CD8-positive, alpha-beta memory T cell (primary cell): ENCODE results near the gene TGM3. TPM values are rescaled to one million over a fixed set of nuclear protein-coding genes. Genes with fewer than 3 reads are reported as not detected.

Experiments
- CTCF ChIA-PET: fragments of 350-600 bp; sonication (Branson Sonifier 250); formaldehyde crosslinking; loops from one replicate; lab custom pipeline; 2021; ENCODE audit warnings: antibody characterized with exemption; lab: Charles Lee
- POLR2A ChIA-PET: fragments of 350-600 bp; sonication (Branson Sonifier 250); formaldehyde crosslinking; loops from one replicate; lab custom pipeline; 2021; ENCODE audit warnings: antibody characterized with exemption; lab: Charles Lee
- DNase-seq, 5 donors: peaks; one replicate each; pipeline versions ENCODE4 v3.0.0 to v3.0.0-alpha.2; 2020 to 2022; ENCODE audit warnings: mixed read lengths in 1 of 5
- H3K27ac ChIP-seq: one replicate; pipeline ENCODE4 v1.7.0; 2013; ENCODE audit warnings: low read depth, mild to moderate bottlenecking, low read length, moderate library complexity
- H3K27me3 ChIP-seq: 2 replicates; pipeline ENCODE4 v1.7.0; 2013; ENCODE audit warnings: low read length, mild to moderate bottlenecking; ENCODE audit not compliant: insufficient read depth, poor library complexity, severe bottlenecking
- H3K36me3 ChIP-seq: 2 replicates; pipeline ENCODE4 v1.7.0; 2013; ENCODE audit warnings: mild to moderate bottlenecking, low read length, moderate library complexity; ENCODE audit not compliant: insufficient read depth
- H3K4me1 ChIP-seq: 2 replicates; pipeline ENCODE4 v1.7.0; 2013; ENCODE audit warnings: mild to moderate bottlenecking, low read length, moderate library complexity; ENCODE audit not compliant: insufficient read depth
- H3K4me3 ChIP-seq: 2 replicates; pipeline ENCODE4 v1.7.0; 2013; ENCODE audit warnings: mild to moderate bottlenecking, low read length
- H3K9me3 ChIP-seq: 2 replicates; pipeline ENCODE4 v1.7.0; 2013; ENCODE audit warnings: mild to moderate bottlenecking, low read length
- H3K27ac Mint-ChIP-seq, 8 donors: one replicate each; pipeline ENCODE4 v1.8.0; 2020 to 2021; ENCODE audit warnings: mixed read lengths in 8 of 8, mild to moderate bottlenecking in 6 of 8, inconsistent platforms in 3 of 8, moderate library complexity in 3 of 8
- H3K27me3 Mint-ChIP-seq, 2 donors: one replicate each; pipeline ENCODE4 v1.8.0; 2020 to 2021; ENCODE audit warnings: mixed read lengths in 2 of 2, mild to moderate bottlenecking in 1 of 2, moderate library complexity in 1 of 2
- H3K36me3 Mint-ChIP-seq, 3 donors: one replicate each; pipeline ENCODE4 v1.8.0; 2020 to 2021; ENCODE audit warnings: mixed read lengths in 3 of 3, inconsistent platforms in 1 of 3, mild to moderate bottlenecking in 1 of 3
- H3K4me1 Mint-ChIP-seq, 3 donors: one replicate each; pipeline ENCODE4 v1.8.0; 2020 to 2021; ENCODE audit warnings: mixed read lengths in 3 of 3, inconsistent platforms in 1 of 3, mild to moderate bottlenecking in 1 of 3
- H3K4me3 Mint-ChIP-seq, 7 donors: one replicate each; pipeline ENCODE4 v1.8.0; 2020 to 2021; ENCODE audit warnings: mixed read lengths in 7 of 7, mild to moderate bottlenecking in 6 of 7, moderate library complexity in 4 of 7, inconsistent platforms in 2 of 7
- H3K9me3 Mint-ChIP-seq, 5 donors: one replicate each; pipeline ENCODE4 v1.8.0; 2020 to 2022; ENCODE audit warnings: mixed read lengths in 5 of 5, mild to moderate bottlenecking in 3 of 5, moderate library complexity in 2 of 5, inconsistent platforms in 1 of 5
- polyA plus RNA-seq: library from polyadenylated mRNA; unstranded; fragments of 300-500 nt; fragmentation: Illumina TruSeq; gene quantifications from one replicate; pipeline ENCODE4 v1.2.3, GENCODE V29; 2021
- total RNA-seq, 2 experiments: library from RNA; stranded (reverse); gene quantifications; one replicate each; pipeline ENCODE4 v1.2.3, GENCODE V29; 2021

Gene TGM3
- total and polyA plus RNA-seq, 3 experiments from 2014 or later = not detected

- Mint-ChIP-seq H3K27me3 (peaks cover 4 to 26% of the 10 kb centered on the region in 2 donors), H3K4me1 (no peaks in the 10 kb centered on the region), H3K27ac (no peak overlapping the region), H3K4me3 (no peak overlapping the region), H3K36me3 (no peaks in the 10 kb centered on the region), H3K9me3 (no peaks in the 10 kb centered on the region)
- Histone ChIP-seq H3K27ac (no peak overlapping the region), H3K4me3 (no peak overlapping the region), H3K9me3 (no peaks in the 10 kb centered on the region), H3K36me3 (no peaks in the 10 kb centered on the region), H3K4me1 (no peaks in the 10 kb centered on the region), H3K27me3 (no peaks in the 10 kb centered on the region)
- ChIA-PET CTCF (no interaction called here), POLR2A (no interaction called here)
- no peak for DNase-seq
Measured at GRCh38 chr20:2303673-2304072, 7.9 kb downstream of the TGM3 start.

DNA sequence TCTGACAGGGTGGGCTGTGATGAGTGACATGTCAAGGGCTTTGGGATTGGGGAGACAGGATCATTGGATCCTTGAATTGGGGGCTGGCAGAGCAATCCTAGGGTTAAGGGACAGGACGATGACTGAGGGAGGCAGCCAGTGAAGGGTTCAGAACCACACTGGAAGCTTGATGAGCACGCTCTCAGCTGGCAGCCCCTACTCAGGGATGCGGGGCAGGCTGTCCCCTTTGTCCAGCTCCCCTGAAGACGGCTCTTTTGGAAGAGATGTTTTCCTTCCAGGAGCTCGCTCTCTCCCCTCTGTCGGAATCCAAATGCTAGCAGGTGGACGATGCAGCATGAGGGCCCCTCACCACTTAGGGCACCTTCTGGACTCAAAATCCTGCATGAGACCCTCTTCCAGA lies 8.4 kb downstream of the TGM3 start:
- no peaks in the 10 kb centered on the region for H3K9me3 ChIP-seq
- Mint-ChIP-seq H3K9me3 (no peaks in the 10 kb centered on the region), H3K27ac (no peak overlapping the region), H3K36me3 (no peaks in the 10 kb centered on the region), H3K4me3 (no peak overlapping the region), H3K27me3 (peaks cover 3 to 23% of the 10 kb centered on the region in 2 donors), H3K4me1 (no peaks in the 10 kb centered on the region)
- CTCF ChIA-PET = no interaction called here
- H3K27ac ChIP-seq = no peak overlapping the region
- H3K36me3 ChIP-seq = no peaks in the 10 kb centered on the region
- POLR2A ChIA-PET = no interaction called here
- H3K4me3 ChIP-seq = no peak overlapping the region
- DNase-seq = no peak
- no peaks in the 10 kb centered on the region for H3K4me1 ChIP-seq
- H3K27me3 ChIP-seq = no peaks in the 10 kb centered on the region

DNA sequence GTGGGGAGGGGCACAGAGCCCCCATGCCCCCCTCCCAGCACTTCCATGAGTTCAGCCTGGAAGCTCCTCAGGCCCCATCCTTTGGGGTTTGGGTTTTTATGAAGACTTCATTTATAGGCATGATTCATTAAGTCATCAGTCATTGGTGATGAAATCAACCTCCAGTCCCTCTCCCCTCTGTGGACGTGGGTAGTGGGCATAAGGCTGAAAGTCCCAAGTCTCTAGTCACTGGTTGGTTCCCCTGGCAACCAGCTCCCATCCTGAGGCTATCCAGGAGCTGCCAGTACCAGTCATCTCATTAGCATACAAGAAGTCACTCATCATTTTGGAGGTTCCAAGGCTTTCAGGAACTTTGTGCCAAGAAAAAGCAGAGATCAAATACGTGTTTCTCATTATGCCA lies 9.2 kb downstream of the TGM3 start:
- ChIA-PET CTCF (no interaction called here), POLR2A (no interaction called here)
- DNase-seq = no peak
- Histone ChIP-seq H3K4me3 (no peak overlapping the region), H3K9me3 (no peaks in the 10 kb centered on the region), H3K27me3 (no peaks in the 10 kb centered on the region), H3K27ac (no peak overlapping the region), H3K4me1 (no peaks in the 10 kb centered on the region), H3K36me3 (no peaks in the 10 kb centered on the region)
- no peaks in the 10 kb centered on the region for H3K9me3 Mint-ChIP-seq
- no peaks in the 10 kb centered on the region for H3K4me1 Mint-ChIP-seq
- no peaks in the 10 kb centered on the region for H3K36me3 Mint-ChIP-seq
- no peak overlapping the region for H3K27ac Mint-ChIP-seq
- H3K27me3 Mint-ChIP-seq = peaks cover 3 to 25% of the 10 kb centered on the region in 2 donors
- no peak overlapping the region for H3K4me3 Mint-ChIP-seq

DNA sequence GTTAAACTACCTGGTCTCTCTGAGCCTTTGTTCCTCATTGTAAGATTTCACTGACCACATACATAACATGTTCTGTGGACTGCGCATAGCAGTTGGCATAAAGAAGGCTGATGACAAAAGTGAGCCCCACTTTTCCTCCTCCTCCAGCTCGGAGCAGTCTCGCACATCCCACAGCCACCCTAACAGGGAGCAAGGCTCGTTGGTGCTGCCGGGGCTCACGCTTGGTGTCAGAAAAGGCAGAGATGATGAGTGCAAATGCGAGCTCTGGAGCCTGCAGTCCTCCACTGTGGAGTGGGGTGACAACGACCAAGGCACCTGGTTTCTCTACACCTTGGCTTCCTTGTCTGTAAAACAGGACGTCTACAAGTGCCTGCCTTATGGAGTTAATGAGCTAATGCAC lies 9.7 kb downstream of the TGM3 start:
- H3K9me3 ChIP-seq = no peaks in the 10 kb centered on the region
- H3K27ac ChIP-seq = no peak overlapping the region
- ChIA-PET CTCF (no interaction called here), POLR2A (no interaction called here)
- Mint-ChIP-seq H3K4me3 (no peak overlapping the region), H3K9me3 (no peaks in the 10 kb centered on the region), H3K36me3 (no peaks in the 10 kb centered on the region), H3K4me1 (no peaks in the 10 kb centered on the region), H3K27ac (no peak overlapping the region), H3K27me3 (peaks cover 2 to 25% of the 10 kb centered on the region in 2 donors)
- no peak for DNase-seq
- no peaks in the 10 kb centered on the region for H3K27me3 ChIP-seq
- no peaks in the 10 kb centered on the region for H3K36me3 ChIP-seq
- no peak overlapping the region for H3K4me3 ChIP-seq
- H3K4me1 ChIP-seq = no peaks in the 10 kb centered on the region

GRCh38 chr20:2305946-2306345 lies 10.1 kb downstream of the TGM3 start:
- ChIA-PET CTCF (no interaction called here), POLR2A (no interaction called here)
- no peaks in the 10 kb centered on the region for H3K9me3 Mint-ChIP-seq
- Histone ChIP-seq H3K36me3 (no peaks in the 10 kb centered on the region), H3K27ac (no peak overlapping the region), H3K27me3 (no peaks in the 10 kb centered on the region), H3K4me3 (no peak overlapping the region), H3K4me1 (no peaks in the 10 kb centered on the region), H3K9me3 (no peaks in the 10 kb centered on the region)
- H3K27me3 Mint-ChIP-seq = peaks cover 2 to 23% of the 10 kb centered on the region in 2 donors
- H3K4me1 Mint-ChIP-seq = no peaks in the 10 kb centered on the region
- no peaks in the 10 kb centered on the region for H3K36me3 Mint-ChIP-seq
- H3K27ac Mint-ChIP-seq = no peak overlapping the region
- DNase-seq = no peak
- H3K4me3 Mint-ChIP-seq = no peak overlapping the region

GRCh38 chr20:2307136-2307535 lies 11.3 kb downstream of the TGM3 start:
- Mint-ChIP-seq H3K4me1 (no peaks in the 10 kb centered on the region), H3K27me3 (peaks cover 2 to 23% of the 10 kb centered on the region in 2 donors), H3K27ac (no peak overlapping the region), H3K9me3 (no peaks in the 10 kb centered on the region), H3K4me3 (no peak overlapping the region), H3K36me3 (no peaks in the 10 kb centered on the region)
- POLR2A ChIA-PET = no interaction called here
- no peak for DNase-seq
- H3K27me3 ChIP-seq = no peaks in the 10 kb centered on the region
- H3K4me3 ChIP-seq = no peak overlapping the region
- CTCF ChIA-PET = no interaction called here
- H3K36me3 ChIP-seq = no peaks in the 10 kb centered on the region
- no peak overlapping the region for H3K27ac ChIP-seq
- H3K4me1 ChIP-seq = no peaks in the 10 kb centered on the region
- no peaks in the 10 kb centered on the region for H3K9me3 ChIP-seq

DNA sequence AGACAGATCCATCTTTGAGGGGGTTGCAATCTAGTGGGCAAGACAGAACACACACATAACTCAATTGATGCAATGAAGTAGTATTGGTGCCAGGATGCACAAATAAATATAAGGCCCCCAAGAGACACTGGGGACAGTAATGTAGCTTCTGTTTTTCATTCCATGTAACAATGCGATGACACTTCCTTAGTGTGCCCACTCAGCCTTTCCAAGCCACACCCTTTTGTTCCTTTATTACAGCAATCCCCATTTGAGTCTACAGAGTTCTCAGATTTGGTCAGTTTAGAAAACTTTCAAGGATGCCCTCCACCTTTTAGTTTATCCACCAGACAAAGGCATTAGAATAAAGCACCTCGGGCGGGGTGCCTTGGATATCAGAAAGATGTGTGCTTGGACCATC lies 15.5 kb downstream of the TGM3 start:
- no peaks in the 10 kb centered on the region for H3K27me3 ChIP-seq
- no peak for DNase-seq
- no peaks in the 10 kb centered on the region for H3K9me3 Mint-ChIP-seq
- H3K4me1 Mint-ChIP-seq = no peaks in the 10 kb centered on the region
- H3K4me1 ChIP-seq = no peaks in the 10 kb centered on the region
- H3K9me3 ChIP-seq = no peaks in the 10 kb centered on the region
- H3K36me3 ChIP-seq = no peaks in the 10 kb centered on the region
- H3K4me3 Mint-ChIP-seq = no peak overlapping the region
- H3K36me3 Mint-ChIP-seq = no peaks in the 10 kb centered on the region
- H3K27ac Mint-ChIP-seq = no peak overlapping the region
- H3K4me3 ChIP-seq = no peak overlapping the region
- peaks cover 4 to 15% of the 10 kb centered on the region in 2 donors for H3K27me3 Mint-ChIP-seq
- H3K27ac ChIP-seq = no peak overlapping the region
- ChIA-PET POLR2A (no interaction called here), CTCF (no interaction called here)

DNA sequence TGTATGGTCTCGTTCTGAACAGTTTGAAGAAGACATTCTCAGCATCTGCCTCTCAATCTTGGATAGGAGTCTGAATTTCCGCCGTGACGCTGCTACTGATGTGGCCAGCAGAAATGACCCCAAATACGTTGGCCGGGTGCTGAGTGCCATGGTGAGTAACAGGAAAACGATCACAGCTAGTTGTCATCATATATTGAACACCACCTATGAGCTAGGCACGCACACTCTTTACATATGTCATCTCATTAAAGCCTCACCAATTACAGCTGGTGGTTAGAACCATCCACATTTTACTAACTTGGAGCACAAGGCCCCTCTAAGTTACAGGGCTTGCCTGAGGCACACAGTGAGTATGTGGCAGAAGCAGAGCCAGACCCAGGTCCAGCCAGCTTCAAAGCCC lies 17.1 kb downstream of the TGM3 start:
- Mint-ChIP-seq H3K27me3 (peaks cover 10 to 14% of the 10 kb centered on the region in 2 donors), H3K36me3 (no peaks in the 10 kb centered on the region), H3K27ac (no peak overlapping the region), H3K4me1 (no peaks in the 10 kb centered on the region), H3K9me3 (no peaks in the 10 kb centered on the region), H3K4me3 (no peak overlapping the region)
- H3K36me3 ChIP-seq = no peaks in the 10 kb centered on the region
- H3K4me1 ChIP-seq = no peaks in the 10 kb centered on the region
- ChIA-PET POLR2A (no interaction called here), CTCF (no interaction called here)
- no peaks in the 10 kb centered on the region for H3K9me3 ChIP-seq
- no peaks in the 10 kb centered on the region for H3K27me3 ChIP-seq
- DNase-seq = no peak
- H3K27ac ChIP-seq = no peak overlapping the region
- no peak overlapping the region for H3K4me3 ChIP-seq

DNA sequence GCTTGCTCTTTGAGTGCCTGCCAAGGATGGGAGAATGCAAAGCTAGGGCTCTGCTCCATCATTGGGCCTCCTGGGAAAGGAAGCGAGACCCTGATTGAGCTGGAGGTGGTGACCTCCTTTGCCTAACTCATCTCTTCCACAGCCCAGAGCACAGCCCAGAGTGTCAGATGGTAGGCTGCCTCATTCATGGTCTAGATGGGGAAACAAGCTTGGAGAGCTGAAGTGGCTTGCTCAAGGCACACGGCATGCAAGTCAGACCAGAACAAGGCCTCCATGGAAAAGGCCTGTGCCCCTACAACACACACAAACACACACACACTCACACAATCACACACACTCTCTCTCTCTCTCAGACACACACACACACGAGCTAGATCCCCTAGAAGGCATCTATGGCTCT lies 17.5 kb downstream of the TGM3 start:
- no peak overlapping the region for H3K27ac ChIP-seq
- H3K4me3 ChIP-seq = no peak overlapping the region
- no peaks in the 10 kb centered on the region for H3K27me3 ChIP-seq
- H3K27ac Mint-ChIP-seq = no peak overlapping the region
- no peak overlapping the region for H3K4me3 Mint-ChIP-seq
- CTCF ChIA-PET = no interaction called here
- POLR2A ChIA-PET = no interaction called here
- H3K9me3 ChIP-seq = no peaks in the 10 kb centered on the region
- no peaks in the 10 kb centered on the region for H3K4me1 ChIP-seq
- H3K9me3 Mint-ChIP-seq = peaks cover 0 to under 1% (median 0%) of the 10 kb centered on the region in 5 donors
- H3K36me3 ChIP-seq = no peaks in the 10 kb centered on the region
- no peak for DNase-seq
- no peaks in the 10 kb centered on the region for H3K4me1 Mint-ChIP-seq
- H3K36me3 Mint-ChIP-seq = no peaks in the 10 kb centered on the region
- peaks cover 14% of the 10 kb centered on the region in 2 donors for H3K27me3 Mint-ChIP-seq
